H1 (cell line): ENCODE data around the gene ZNF592. TPM values are rescaled to one million over a fixed set of nuclear protein-coding genes. Genes with fewer than 3 reads are reported as not detected.

Experiments used
- CTCF ChIA-PET: fragments of 300-600 bp; sonication (Branson Sonifier 250); formaldehyde crosslinking; loops from one replicate; lab custom pipeline; 2021; ENCODE audit not compliant: partially characterized antibody; lab: Charles Lee
- POLR2A ChIA-PET: fragments of 300-600 bp; sonication (Branson Sonifier 250); formaldehyde crosslinking; loops from one replicate; lab custom pipeline; 2021; ENCODE audit warnings: inconsistent platforms; ENCODE audit not compliant: partially characterized antibody; lab: Charles Lee
- DNase-seq, 2 experiments: peaks; one replicate each; pipeline versions ENCODE4 v3.0.0 to v3.0.0-alpha.2; 2010 to 2022; ENCODE audit warnings: low spot score in 2 of 2, low read depth in 1 of 2, mixed read lengths in 1 of 2
- FAIRE-seq: peaks from 2 replicates; lab custom pipeline; 2011; peaks lifted over from hg19 to GRCh38; lab: Jason Lieb, UNC
- H2AFZ ChIP-seq: 2 replicates; pipeline ENCODE4 v1.8.1; 2012; ENCODE audit warnings: low read length, inconsistent platforms
- H2AK5ac ChIP-seq: 2 replicates; pipeline ENCODE4 v1.6.1; 2013; ENCODE audit warnings: low read depth, low read length
- H2BK120ac ChIP-seq: replicated peaks from 2 replicates; pipeline ENCODE3; 2013; ENCODE audit warnings: low read depth, low read length, inconsistent platforms
- H2BK12ac ChIP-seq: 2 replicates; pipeline ENCODE4 v1.6.1; 2013; ENCODE audit warnings: low read depth, low read length
- H2BK15ac ChIP-seq: 2 replicates; pipeline ENCODE4 v1.6.1; 2013; ENCODE audit warnings: low read length
- H2BK20ac ChIP-seq: 2 replicates; pipeline ENCODE4 v1.6.1; 2013; ENCODE audit warnings: low read length
- H2BK5ac ChIP-seq: 2 replicates; pipeline ENCODE4 v1.6.1; 2013; ENCODE audit warnings: low read depth, low read length
- H3K14ac ChIP-seq: 2 replicates; pipeline ENCODE4 v1.6.1; 2013; ENCODE audit warnings: inconsistent platforms; ENCODE audit not compliant: insufficient read length
- H3K18ac ChIP-seq: 2 replicates; pipeline ENCODE4 v1.6.1; 2013; ENCODE audit warnings: low read length; ENCODE audit errors: extremely low read depth
- H3K23ac ChIP-seq: 2 replicates; pipeline ENCODE4 v1.6.1; 2013; ENCODE audit warnings: inconsistent platforms; ENCODE audit not compliant: insufficient read length
- H3K23me2 ChIP-seq: 2 replicates; pipeline ENCODE4 v1.6.1; 2013; ENCODE audit warnings: low read depth, low read length
- H3K27ac ChIP-seq: 2 replicates; pipeline ENCODE4 v1.6.1; 2011; ENCODE audit warnings: low read depth, low read length, inconsistent platforms
- H3K27me3 ChIP-seq, 4 experiments: replicated peaks in 1 of 4; 1 replicate in 1 of 4; 2 replicates in 3 of 4; pipeline versions ENCODE4 v1.6.1 to v1.8.1; 2011 to 2013; ENCODE audit warnings: low read length in 3 of 4, mild to moderate bottlenecking in 3 of 4, inconsistent platforms in 2 of 4, mixed read lengths in 2 of 4, moderate library complexity in 1 of 4; ENCODE audit not compliant: control insufficient read depth in 3 of 4, insufficient read depth in 3 of 4; ENCODE audit errors: extremely low read depth in 1 of 4
- H3K36me3 ChIP-seq, 4 experiments: 2 replicates each; pipeline versions ENCODE4 v1.6.1 to v1.8.1; 2011 to 2013; ENCODE audit warnings: mild to moderate bottlenecking in 4 of 4, low read length in 3 of 4, moderate library complexity in 2 of 4, control low read depth in 1 of 4, inconsistent platforms in 1 of 4; ENCODE audit not compliant: insufficient read depth in 4 of 4, control insufficient read depth in 2 of 4
- H3K4ac ChIP-seq: replicated peaks from 2 replicates; pipeline ENCODE3; 2013; ENCODE audit warnings: low read length, low read depth, mixed read lengths, inconsistent platforms; ENCODE audit not compliant: insufficient read length
- H3K4me1 ChIP-seq, 4 experiments: replicated peaks in 1 of 4; 1 replicate in 1 of 4; 2 replicates in 3 of 4; pipeline versions ENCODE4 v1.6.1 to v1.8.1; 2011 to 2013; ENCODE audit warnings: low read length in 3 of 4, inconsistent platforms in 2 of 4, mixed read lengths in 1 of 4; ENCODE audit not compliant: insufficient read depth in 4 of 4, control insufficient read depth in 3 of 4
- H3K4me2 ChIP-seq, 2 experiments: 2 replicates each; pipeline versions ENCODE4 v1.6.1 to v1.8.1; 2011 to 2013; ENCODE audit warnings: low read depth in 2 of 2, low read length in 2 of 2, control low read depth in 1 of 2, inconsistent platforms in 1 of 2, mild to moderate bottlenecking in 1 of 2; ENCODE audit not compliant: insufficient read depth in 1 of 2
- H3K4me3 ChIP-seq, 4 experiments: fragments of 200-600, 300-600 bp in 1 of 4; sonication (generic), shearing (Covaris generic), sonication (Bioruptor Twin) in 1 of 4; 2 replicates each; pipeline versions ENCODE4 v1.5.1 to v1.8.1; 2011 to 2016; ENCODE audit warnings: low read length in 4 of 4, low read depth in 3 of 4, control low read depth in 2 of 4, inconsistent platforms in 2 of 4, mild to moderate bottlenecking in 2 of 4, mixed read lengths in 1 of 4, moderate library complexity in 1 of 4; ENCODE audit not compliant: insufficient read depth in 2 of 4; ENCODE audit errors: extremely low read depth in 1 of 4
- H3K56ac ChIP-seq: replicated peaks from 2 replicates; pipeline ENCODE3; 2013; ENCODE audit warnings: low read depth, mild to moderate bottlenecking, mixed read lengths, low read length, inconsistent platforms; ENCODE audit not compliant: insufficient read length
- H3K79me1 ChIP-seq: 2 replicates; pipeline ENCODE4 v1.6.1; 2013; ENCODE audit warnings: low read depth, low read length, control low read depth
- H3K79me2 ChIP-seq, 2 experiments: 2 replicates each; pipeline versions ENCODE4 v1.6.1 to v1.8.1; 2012 to 2013; ENCODE audit warnings: low read length in 2 of 2, mild to moderate bottlenecking in 2 of 2, inconsistent platforms in 1 of 2; ENCODE audit not compliant: insufficient read depth in 2 of 2, control insufficient read depth in 1 of 2
- H3K9ac ChIP-seq, 4 experiments: replicated peaks in 1 of 4; 1 replicate in 1 of 4; 2 replicates in 3 of 4; pipeline versions ENCODE4 v1.6.1 to v1.8.1; 2011 to 2013; ENCODE audit warnings: low read depth in 3 of 4, low read length in 3 of 4, control low read depth in 2 of 4, mild to moderate bottlenecking in 2 of 4, moderate library complexity in 2 of 4, inconsistent platforms in 1 of 4; ENCODE audit errors: extremely low read depth in 1 of 4
- H3K9me3 ChIP-seq, 2 experiments: 2 replicates each; pipeline versions ENCODE4 v1.6.1 to v1.8.1; 2012 to 2013; ENCODE audit warnings: mild to moderate bottlenecking in 2 of 2, moderate library complexity in 2 of 2, control low read depth in 1 of 2, inconsistent platforms in 1 of 2, low read depth in 1 of 2, low read length in 1 of 2, mixed read lengths in 1 of 2; ENCODE audit not compliant: insufficient read depth in 2 of 2
- H4K20me1 ChIP-seq, 2 experiments: replicated peaks in 1 of 2; 2 replicates each; pipeline versions ENCODE3 to v1.8.1; 2011 to 2013; ENCODE audit warnings: inconsistent platforms in 2 of 2, low read length in 2 of 2, mild to moderate bottlenecking in 1 of 2; ENCODE audit not compliant: insufficient read depth in 2 of 2, control insufficient read depth in 1 of 2
- H4K5ac ChIP-seq: 2 replicates; pipeline ENCODE4 v1.6.1; 2013; ENCODE audit warnings: low read length, low read depth, mixed read lengths, inconsistent platforms; ENCODE audit not compliant: insufficient read length
- H4K8ac ChIP-seq: 2 replicates; pipeline ENCODE4 v1.8.0; 2013; ENCODE audit warnings: mild to moderate bottlenecking, moderate library complexity, low read length, inconsistent platforms; ENCODE audit not compliant: insufficient read depth; ENCODE audit errors: extremely low read depth
- H4K91ac ChIP-seq: replicated peaks from 2 replicates; pipeline ENCODE3; 2013; ENCODE audit warnings: low read length, mixed read lengths, inconsistent platforms; ENCODE audit not compliant: insufficient read length
- CHD7 ChIP-seq: fragments of 300-600 bp; sonication (generic); IDR thresholded peaks from 2 replicates; pipeline ENCODE4 v1.7.1; 2012; ENCODE audit warnings: low read length, moderate library complexity, mild to moderate bottlenecking, inconsistent platforms; ENCODE audit not compliant: insufficient replicate concordance
- polyA plus RNA-seq, 7 experiments: library from polyadenylated mRNA; depleted of rRNA in 3 of 7; stranded (reverse) in 5 of 7; unstranded in 2 of 7; fragments of >200 nt in 5 of 7; fragments of 200-250 nt in 2 of 7; gene quantifications; 1 replicate in 5 of 7; 2 replicates in 1 of 7; 4 replicates in 1 of 7; pipeline versions ENCODE4 v1.2.1 to v1.2.3, GENCODE V29; 2011 to 2013; ENCODE audit warnings: missing spikeins in 2 of 7, mixed read lengths in 2 of 7
- total RNA-seq: library from RNA; stranded (reverse); fragmentation: NEBNext Ultra II Directional; extraction: Animal tissue kit (Norgen Biotek cat#: 25700); gene quantifications from 2 replicates; pipeline ENCODE4 v1.2.1, GENCODE V29; 2021

ZNF592 gene
- total and polyA plus RNA-seq, 2 of the 8 experiments (the other 6 are each of a cell fraction or from before 2014, with no cell fraction given): 14.2 to 33.0 TPM

- no peaks in the 10 kb centered on the region for H4K20me1 ChIP-seq
- TF ChIP-seq CHD7: no peak
Measured at GRCh38 chr15:84847382-84847781, 99.0 kb downstream of the ZNF592 start.

More at GRCh38 chr15:84847382-84847781, 99.0 kb downstream of the ZNF592 start:
- no peaks in the 10 kb centered on the region for H3K79me2 ChIP-seq
- H4K5ac ChIP-seq: no peak overlapping the region
- DNase-seq: no peak
- H2AK5ac ChIP-seq: no peak overlapping the region
- H2AFZ ChIP-seq: no peak overlapping the region
- ChIA-PET POLR2A (no interaction called here), CTCF (interaction anchor here (0.7 to 2.4 kb wide), 5 partner anchors 9 to 249 kb away, joined by 3 to 11 read pairs (median 3); no protein-coding TSS in a partner anchor)
- H3K27ac ChIP-seq: no peak overlapping the region
- no peak overlapping the region for H3K4ac ChIP-seq
- no peak overlapping the region for H2BK12ac ChIP-seq
- H3K56ac ChIP-seq: no peak overlapping the region
- no peak for FAIRE-seq
- no peak overlapping the region for H4K8ac ChIP-seq
- no peak overlapping the region for H3K14ac ChIP-seq
- H3K23me2 ChIP-seq: no peaks in the 10 kb centered on the region
- H4K91ac ChIP-seq: no peak overlapping the region
- no peaks in the 10 kb centered on the region for H3K36me3 ChIP-seq
- H3K9ac ChIP-seq: no peak overlapping the region
- no peak overlapping the region for H2BK20ac ChIP-seq
- no peak overlapping the region for H3K4me2 ChIP-seq
- no peak overlapping the region for H2BK5ac ChIP-seq
- no peak overlapping the region for H3K18ac ChIP-seq
- H2BK15ac ChIP-seq: no peak overlapping the region
- peaks cover 0 to 2% of the 10 kb centered on the region in 2 experiments; a peak in 1 of 4 replicates for H3K9me3 ChIP-seq
- H3K27me3 ChIP-seq: no peaks in the 10 kb centered on the region
- H3K79me1 ChIP-seq: no peaks in the 10 kb centered on the region
- no peak overlapping the region for H3K4me3 ChIP-seq
- H2BK120ac ChIP-seq: no peak overlapping the region
- no peaks in the 10 kb centered on the region for H3K4me1 ChIP-seq
- H3K23ac ChIP-seq: no peak overlapping the region
